ENCODE results near the gene ATG16L1.

GRCh38 chr2:233281553-233281952 is 30.1 kb downstream of the ATG16L1 start:
- TF ChIP-seq CTCF (IDR thresholded peaks at IDR 0.05) (no peak), POLR2A (IDR thresholded peaks at IDR 0.05) (no peak)
